Measurements from ENCODE around the gene TMEM14C. TPM values are rescaled to one million over a fixed set of nuclear protein-coding genes. Genes with fewer than 3 reads are reported as not detected.

The TMEM14C gene
- 147 to 168 TPM (median 156 TPM) in 5 replicates for total RNA-seq (2022; extraction: Qiagen RNA extraction; ENCODE audit: low read depth)

DNA sequence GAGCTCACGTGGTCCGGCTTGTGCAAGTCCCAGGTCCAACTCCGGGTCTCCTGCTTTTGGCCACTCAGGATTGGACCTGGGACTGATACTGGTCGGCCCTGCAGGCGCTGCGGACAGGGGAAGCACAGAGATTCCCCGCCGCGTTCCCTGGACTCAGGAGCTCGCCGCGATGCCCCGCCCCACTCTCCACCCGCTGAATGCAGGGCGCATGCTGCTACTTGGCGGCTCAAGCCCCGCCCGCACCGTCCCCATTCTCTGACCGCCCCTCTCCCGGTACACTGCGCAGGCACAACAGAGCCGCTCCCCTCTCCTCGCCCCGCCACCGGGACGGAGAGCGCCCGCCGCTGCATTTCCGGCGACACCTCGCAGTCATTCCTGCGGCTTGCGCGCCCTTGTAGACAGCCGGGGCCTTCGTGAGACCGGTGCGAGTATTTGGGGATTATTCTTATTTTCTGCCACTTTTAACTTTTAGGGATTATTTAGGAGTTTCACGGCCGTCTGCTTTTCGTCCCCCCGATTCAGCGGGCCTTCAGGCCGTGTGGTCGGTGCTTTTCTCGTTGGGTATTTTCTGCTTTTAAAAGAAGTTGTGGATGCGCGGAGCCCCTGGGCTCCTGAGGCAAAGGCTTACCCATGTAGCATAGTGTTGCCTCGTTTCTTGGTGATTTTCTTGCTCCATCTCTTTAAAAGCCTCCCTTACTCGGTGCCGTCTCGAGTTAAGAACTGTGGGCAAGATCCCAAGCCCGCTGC, at the start of gene TMEM14C:
Gene TMEM14C (plus strand): TSS at position 251 of the 747 bp plus-strand sequence. CDS start 1,544 bp downstream, outside the sequence.

DNA sequence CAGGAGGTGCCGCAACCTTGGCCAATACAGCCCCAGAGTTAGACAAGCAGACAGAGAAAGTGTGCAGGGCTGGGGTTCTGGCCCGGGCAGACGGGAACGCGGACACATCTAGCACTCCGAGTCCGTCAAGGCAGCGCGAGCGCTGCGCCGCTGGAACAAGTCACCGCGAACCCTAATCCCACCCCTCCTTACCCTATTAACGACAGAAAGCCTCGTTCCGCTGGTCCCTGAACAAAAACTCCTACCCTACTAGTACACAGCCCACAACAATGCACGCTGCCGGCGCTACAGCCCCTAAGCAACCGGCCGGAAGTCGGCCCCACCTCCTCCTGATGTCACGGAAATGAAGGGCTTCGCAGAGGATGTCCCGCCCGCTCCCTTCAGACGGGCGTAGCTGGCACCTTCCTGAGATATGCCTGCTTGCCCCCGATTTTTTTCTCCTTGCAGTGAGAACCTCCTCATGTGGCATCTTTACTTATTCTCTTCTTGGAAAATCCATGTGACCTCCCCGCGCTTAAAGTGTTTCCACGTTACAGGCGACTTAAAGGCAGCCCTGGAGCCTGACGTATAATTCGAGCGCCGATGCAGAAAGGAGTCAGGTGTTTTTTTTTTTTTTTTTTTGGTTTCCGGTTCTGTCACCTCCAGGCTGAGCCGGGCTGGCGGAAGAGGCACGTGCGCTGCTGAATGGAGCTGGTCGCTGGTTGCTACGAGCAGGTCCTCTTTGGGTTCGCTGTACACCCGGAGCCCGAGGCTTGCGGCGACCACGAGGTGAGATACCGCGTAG, 28.4 kb upstream of the TMEM14C start, which contains the start of the genes C6orf52 and PAK1IP1:
Gene C6orf52 (minus strand): TSS at position 315 of the 784 bp plus-strand sequence. CDS start 7,066 bp downstream, outside the sequence.
Gene PAK1IP1 (plus strand): TSS at position 671 of the 784 bp plus-strand sequence. CDS start 14 bp downstream, at position 685.

DNA sequence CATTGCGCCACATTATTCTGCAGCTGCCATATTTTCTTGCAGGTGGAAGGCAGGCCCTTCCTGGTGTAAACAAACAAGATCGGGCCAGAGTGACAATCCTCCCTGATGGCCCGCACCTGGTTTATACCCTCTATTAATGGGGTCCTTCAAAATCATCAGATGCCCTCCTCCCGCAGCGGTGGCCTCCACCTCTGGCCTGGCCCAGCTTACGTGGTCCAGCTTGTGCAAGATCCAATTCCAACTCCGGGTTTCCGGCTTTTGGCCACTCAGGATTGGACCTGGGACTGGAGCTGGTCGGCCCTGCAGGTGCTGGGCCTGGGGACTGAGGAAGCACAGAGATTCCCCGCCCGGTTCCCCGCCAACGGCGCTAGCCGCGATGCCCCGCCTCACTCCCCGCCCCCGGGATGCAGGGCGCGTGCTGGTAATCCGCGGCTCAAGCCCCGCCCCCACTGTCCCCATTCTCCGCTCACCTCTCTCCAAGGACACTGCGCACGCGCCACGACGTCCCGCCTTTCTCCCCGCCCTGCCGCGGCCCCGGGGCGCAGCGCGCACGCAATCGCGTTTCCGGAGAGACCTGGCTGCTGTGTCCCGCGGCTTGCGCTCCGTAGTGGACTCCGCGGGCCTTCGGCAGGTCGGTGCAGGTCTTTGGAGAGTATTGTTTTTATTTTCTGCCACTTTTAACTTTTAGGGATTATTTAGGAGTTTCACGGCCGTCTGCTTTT, 24.5 kb downstream of the TMEM14C start, which contains the start of gene TMEM14B:
Gene TMEM14B (plus strand): TSS at position 555 of the 722 bp plus-strand sequence. CDS start 1,441 bp downstream, outside the sequence.

Other genes starting within 250 kb of the TMEM14C start
- 5.6 to 7.5 TPM (median 6.3 TPM) in 5 replicates for gene GCNT2, start 201.7 kb upstream of the TMEM14C start, total RNA-seq (2022; extraction: Qiagen RNA extraction; ENCODE audit: low read depth)
- 1.7 to 2.1 TPM (median 2.1 TPM) in 5 replicates for gene C6orf52, start 28.5 kb upstream of the TMEM14C start, total RNA-seq (2022; extraction: Qiagen RNA extraction; ENCODE audit: low read depth)
- gene PAK1IP1, start 28.1 kb upstream of the TMEM14C start, total RNA-seq (2022; extraction: Qiagen RNA extraction; ENCODE audit: low read depth) = 19.1 to 21.0 TPM (median 20.3 TPM) in 5 replicates
- 135 to 163 TPM (median 139 TPM) in 5 replicates for gene TMEM14B, start 24.7 kb downstream of the TMEM14C start, total RNA-seq (2022; extraction: Qiagen RNA extraction; ENCODE audit: low read depth)
- 0.09 to 0.29 TPM (median 0.15 TPM) in 5 replicates for gene MAK, start 115.5 kb downstream of the TMEM14C start, total RNA-seq (2022; extraction: Qiagen RNA extraction; ENCODE audit: low read depth)
- gene GCM2, start 159.0 kb downstream of the TMEM14C start, total RNA-seq (2022; extraction: Qiagen RNA extraction; ENCODE audit: low read depth) = not detected in 5 replicates
- gene SYCP2L, start 164.0 kb downstream of the TMEM14C start, total RNA-seq (2022; extraction: Qiagen RNA extraction; ENCODE audit: low read depth) = 2.0 to 3.3 TPM (median 2.4 TPM) in 5 replicates

All from A549 treated with GW870086 at 1 μM for 4 hours (cell line).